GM12878 (cell line): ENCODE data around the gene SPINT2. TPM values are rescaled to one million over a fixed set of nuclear protein-coding genes. Genes with fewer than 3 reads are reported as not detected.

Experiments
- ATAC-seq: fragments of 200-7000 bp; cut with Tn5 transposase; 3 replicates; pipeline ENCODE4 v1.9.1; 2020; ENCODE audit warnings: mild to moderate bottlenecking, moderate library complexity
- BruUV-seq: library from RNA; stranded (reverse); fragments of 400-500 nt; replicated peaks from 2 replicates; lab custom pipeline; 2021; lab: Mats Ljungman, UMichigan
- CTCF ChIA-PET: fragments of 300-600 bp; sonication (Branson Sonifier 250); formaldehyde crosslinking; extraction: SDS; loops from one replicate; lab custom pipeline; 2021; ENCODE audit warnings: inconsistent platforms; lab: Yijun Ruan, JAX
- POLR2A ChIA-PET: fragments of 350-600 bp; formaldehyde crosslinking; extraction: SDS; loops from one replicate; lab custom pipeline; 2021; ENCODE audit warnings: inconsistent platforms; lab: Charles Lee
- RAD21 ChIA-PET: fragments of 300-600 bp; sonication (Branson Sonifier 250); formaldehyde crosslinking; loops from one replicate; lab custom pipeline; 2023; ENCODE audit warnings: antibody characterized with exemption; ENCODE audit not compliant: unreplicated experiment; lab: Charles Lee
- SMC1A ChIA-PET: fragments of 300-600 bp; sonication (Branson Sonifier 250); formaldehyde crosslinking; loops from one replicate; lab custom pipeline; 2023; ENCODE audit not compliant: unreplicated experiment, uncharacterized antibody; lab: Charles Lee
- DNase-seq: peaks from one replicate; pipeline ENCODE4 v3.0.0-alpha.2; 2011; ENCODE audit warnings: low read depth, low spot score
- FAIRE-seq: peaks from 3 replicates; lab custom pipeline; 2011; peaks lifted over from hg19 to GRCh38; lab: Jason Lieb, UNC
- H2AFZ ChIP-seq: 2 replicates; pipeline ENCODE4 v1.6.0; 2011; ENCODE audit warnings: low read depth, low read length, control low read depth; ENCODE audit not compliant: control insufficient read depth
- H3K27ac ChIP-seq: 2 replicates; pipeline ENCODE4 v1.5.1; 2011; ENCODE audit warnings: control low read depth; ENCODE audit not compliant: control insufficient read depth, insufficient read depth
- H3K27me3 ChIP-seq, 2 experiments: replicated peaks in 1 of 2; 2 replicates each; pipeline versions ENCODE4 v1.6.0 to v1.6.1; 2011; ENCODE audit warnings: low read length in 1 of 2; ENCODE audit not compliant: control insufficient read depth in 2 of 2, insufficient read depth in 2 of 2
- H3K36me3 ChIP-seq, 2 experiments: 2 replicates each; pipeline ENCODE4 v1.5.1; 2011; ENCODE audit warnings: low read length in 1 of 2; ENCODE audit not compliant: control insufficient read depth in 2 of 2, insufficient read depth in 2 of 2
- H3K4me1 ChIP-seq: 2 replicates; pipeline ENCODE4 v1.6.1; 2011; ENCODE audit warnings: mild to moderate bottlenecking, low read length, moderate library complexity, mixed read lengths; ENCODE audit not compliant: control insufficient read depth, insufficient read depth
- H3K4me2 ChIP-seq: 2 replicates; pipeline ENCODE4 v1.6.0; 2011; ENCODE audit warnings: control low read depth; ENCODE audit not compliant: control insufficient read depth, insufficient read depth
- H3K4me3 ChIP-seq: fragments of 200-600 bp; sonication (generic); 2 replicates; pipeline ENCODE4 v1.5.1; 2016
- H3K79me2 ChIP-seq: 2 replicates; pipeline ENCODE4 v1.6.0; 2011; ENCODE audit warnings: low read length; ENCODE audit not compliant: control insufficient read depth, insufficient read depth
- H3K9ac ChIP-seq: 2 replicates; pipeline ENCODE4 v1.8.0; 2011; ENCODE audit warnings: low read length, control low read depth, mixed read lengths; ENCODE audit not compliant: control insufficient read depth, insufficient read depth
- H3K9me3 ChIP-seq: replicated peaks from 3 replicates; pipeline ENCODE4 v1.5.1; 2011; ENCODE audit warnings: mild to moderate bottlenecking, low read length; ENCODE audit not compliant: control insufficient read depth, insufficient read depth
- H4K20me1 ChIP-seq: 2 replicates; pipeline ENCODE4 v1.6.0; 2011; ENCODE audit not compliant: control insufficient read depth, insufficient read depth
- ASH2L ChIP-seq: fragments of 300-600, 200-600 bp; sonication (generic); IDR thresholded peaks from 2 replicates; pipeline ENCODE4 v1.6.1; 2017; ENCODE audit warnings: low read depth, mild to moderate bottlenecking, borderline replicate concordance
- BRCA1 ChIP-seq: IDR thresholded peaks from 2 replicates; pipeline ENCODE4 v1.6.1; 2011; ENCODE audit warnings: low read depth, low read length, improper control_type of control experiment
- CBFB ChIP-seq: IDR thresholded peaks from 2 replicates; pipeline ENCODE4 v1.6.1; 2016; ENCODE audit warnings: antibody characterized with exemption, low read depth
- FOS ChIP-seq: IDR thresholded peaks from 3 replicates; pipeline ENCODE4 v1.6.1; 2011; ENCODE audit warnings: borderline replicate concordance; ENCODE audit not compliant: insufficient read length; ENCODE audit errors: extremely low read depth
- IRF4 ChIP-seq: IDR thresholded peaks from 2 replicates; pipeline ENCODE4 v1.6.1; 2011; ENCODE audit warnings: low read depth, low read length
- MEF2B ChIP-seq: fragments of 450-650 bp; IDR thresholded peaks from 2 replicates; pipeline ENCODE4 v1.6.1; 2018; ENCODE audit warnings: mild to moderate bottlenecking, moderate library complexity; ENCODE audit not compliant: partially characterized antibody, poor library complexity, severe bottlenecking
- MYC ChIP-seq: IDR thresholded peaks from 2 replicates; pipeline ENCODE4 v1.6.1; 2011; ENCODE audit warnings: mild to moderate bottlenecking, low read length, moderate library complexity, inconsistent platforms; ENCODE audit not compliant: insufficient read depth, insufficient replicate concordance, insufficient read length, severe bottlenecking
- NBN ChIP-seq: fragments of 450-650 bp; IDR thresholded peaks from 2 replicates; pipeline ENCODE4 v1.6.1; 2016
- NFYB ChIP-seq: IDR thresholded peaks from 2 replicates; pipeline ENCODE4 v1.6.1; 2011; ENCODE audit warnings: low read depth, mild to moderate bottlenecking, low read length, improper control_type of control experiment, moderate library complexity; ENCODE audit not compliant: insufficient read depth
- PAX5 ChIP-seq: IDR thresholded peaks from 2 replicates; pipeline ENCODE4 v1.6.1; 2011; ENCODE audit warnings: low read depth, low read length, borderline replicate concordance
- RAD21 ChIP-seq: IDR thresholded peaks from 2 replicates; pipeline ENCODE4 v1.6.1; 2011; ENCODE audit warnings: mild to moderate bottlenecking, low read depth, low read length, moderate library complexity; ENCODE audit not compliant: insufficient read depth
- RBBP5 ChIP-seq: fragments of 200-600 bp; sonication (generic); conservative IDR thresholded peaks from 2 replicates; pipeline ENCODE4 v1.6.1; 2016
- SMARCA5 ChIP-seq: fragments of 450-650 bp; IDR thresholded peaks from 2 replicates; pipeline ENCODE4 v1.6.1; 2017; ENCODE audit warnings: mild to moderate bottlenecking
- ZNF24 ChIP-seq: fragments of 450-650 bp; IDR thresholded peaks from 2 replicates; pipeline ENCODE4 v1.6.1; 2017; ENCODE audit warnings: antibody characterized with exemption, mild to moderate bottlenecking
- ZNF687 ChIP-seq: fragments of 450-650 bp; IDR thresholded peaks from 2 replicates; pipeline ENCODE4 v1.6.1; 2017; ENCODE audit warnings: mild to moderate bottlenecking, moderate library complexity
- WGBS: methylation state at CpG from one replicate; pipeline ENCODE4 v1.1.6; 2016; ENCODE audit warnings: low lambda C conversion rate; ENCODE audit not compliant: insufficient replicate concordance, insufficient coverage; ENCODE audit errors: missing lambda C conversion rate; 5-methylcytosine and 5-hydroxymethylcytosine counted together
- in situ Hi-C: fragments of 300-500 bp; cut with MboI; formaldehyde crosslinking; loops from 9 replicates; pipeline ENCODE4 v1.14.3; 2018; ENCODE audit warnings: mixed read lengths
- intact Hi-C: fragments of 100-400 bp; cut with micrococcal nuclease; formaldehyde crosslinking; loops from one replicate; pipeline ENCODE4 v1.14.2; 2022; ENCODE audit not compliant: unreplicated experiment
- polyA plus RNA-seq, 11 experiments: library from polyadenylated mRNA; depleted of rRNA in 4 of 11; unstranded in 6 of 11; stranded (reverse) in 5 of 11; fragments of >200 nt; fragmentation: Nextera tagmentation in 4 of 11; fragmentation: Illumina TruSeq in 1 of 11; extraction: Ambion mirVana in 4 of 11; extraction: Trizol in 1 of 11; gene quantifications; 1 replicate in 1 of 11; 2 replicates in 10 of 11; pipeline versions ENCODE4 v1.2.1 to v1.2.3, GENCODE V29; 2011 to 2016; ENCODE audit warnings: inconsistent platforms in 2 of 11, missing spikeins in 2 of 11, low read depth in 1 of 11
- total RNA-seq, 4 experiments: library from RNA; depleted of rRNA in 3 of 4; stranded (reverse); fragments of >200 nt in 3 of 4; fragmentation: Illumina TruSeq in 1 of 4; extraction: Trizol in 1 of 4; gene quantifications; 2 replicates each; pipeline versions ENCODE4 v1.2.1 to v1.2.3, GENCODE V29; 2013 to 2021

The SPINT2 gene
- total and polyA plus RNA-seq, 10 of the 15 experiments (the other 5 are each of a cell fraction or from before 2014, with no cell fraction given) = 0.15 to 26.5 (median 17.5) TPM

GRCh38 chr19:38293281-38293680 lies 28.9 kb downstream of the SPINT2 start:
- Histone ChIP-seq H2AFZ (no peak overlapping the region), H3K27ac (no peak overlapping the region), H4K20me1 (no peaks in the 10 kb centered on the region), H3K4me2 (no peak overlapping the region), H3K4me1 (no peaks in the 10 kb centered on the region), H3K36me3 (no peaks in the 10 kb centered on the region), H3K79me2 (no peaks in the 10 kb centered on the region), H3K27me3 (no peaks in the 10 kb centered on the region), H3K4me3 (no peak overlapping the region), H3K9ac (no peak overlapping the region), H3K9me3 (no peaks in the 10 kb centered on the region)
- RAD21 ChIA-PET = no interaction called here
- in situ Hi-C loops = no loop called here
- CTCF ChIA-PET = no interaction called here
- no TSS peak for BruUV-seq
- WGBS = 48% methylated on average over 9 of the region's 9 CpGs
- TF ChIP-seq RAD21 (no peak), ZNF24 (no peak), ZNF687 (no peak), ASH2L (no peak), FOS (no peak), IRF4 (no peak), NFYB (no peak), PAX5 (no peak), MYC (no peak), NBN (no peak), RBBP5 (no peak), BRCA1 (no peak), SMARCA5 (no peak), CBFB (no peak), MEF2B (no peak)
- ATAC-seq = no peak
- SMC1A ChIA-PET = no interaction called here
- FAIRE-seq = no peak
- POLR2A ChIA-PET = no interaction called here
- intact Hi-C loops = no loop called here
- no peak for DNase-seq
